ENCODE measurements around the gene SCUBE3.
A peak's percentile ranks its signal among the peaks of the same experiment; 100 is the strongest.

Gene SCUBE3

GRCh38 chr6:35291491-35291890 lies 77.7 kb downstream of the SCUBE3 start:
- Histone ChIP-seq H3K4me1 (no peaks in the 10 kb centered on the region), H3K27me3 (no peaks in the 10 kb centered on the region), H3K27ac (no peak overlapping the region), H3K9me3 (no peaks in the 10 kb centered on the region), H3K36me3 (peaks cover 60 to 100% (median 96%) of the 10 kb centered on the region in 3 donors), H3K4me3 (no peak overlapping the region)
- no peak for TF ChIP-seq CTCF (IDR thresholded peaks at IDR 0.05)
- DNase-seq: no peak
- intact Hi-C loops (cut with DNase I; ENCODE audit: low total_unique reads): no loop called here

- Histone ChIP-seq H3K27ac (no peak overlapping the region), H3K9me3 (no peaks in the 10 kb centered on the region), H3K4me1 (peaks cover 0 to 5% (median 1%) of the 10 kb centered on the region in 4 donors), H3K4me3 (no peak overlapping the region), H3K36me3 (peaks cover 50 to 92% (median 86%) of the 10 kb centered on the region in 3 donors), H3K27me3 (no peaks in the 10 kb centered on the region)
- intact Hi-C loops (cut with DNase I; ENCODE audit: low total_unique reads): no loop called here
- DNase-seq: peak in 1 of 2 donors; percentile 59
- no peak for TF ChIP-seq CTCF (IDR thresholded peaks at IDR 0.05)
Observed at GRCh38 chr6:35292494-35292893, 78.7 kb downstream of the SCUBE3 start.

GRCh38 chr6:35293681-35294080 lies 79.9 kb downstream of the SCUBE3 start:
- peaks cover 38 to 80% (median 74%) of the 10 kb centered on the region in 3 donors for H3K36me3 ChIP-seq
- peak in 1 of 2 donors; percentile 57 for DNase-seq
- no peak for TF ChIP-seq CTCF (IDR thresholded peaks at IDR 0.05)
- no peaks in the 10 kb centered on the region for H3K9me3 ChIP-seq
- H3K4me3 ChIP-seq: no peak overlapping the region
- peaks cover 0 to 12% (median 1%) of the 10 kb centered on the region in 4 donors for H3K4me1 ChIP-seq
- no peak overlapping the region for H3K27ac ChIP-seq
- no peaks in the 10 kb centered on the region for H3K27me3 ChIP-seq
- intact Hi-C loops (cut with DNase I; ENCODE audit: low total_unique reads): no loop called here

GRCh38 chr6:35294308-35294945 lies 80.7 kb downstream of the SCUBE3 start:
- intact Hi-C loops (cut with DNase I; ENCODE audit: low total_unique reads): no loop called here
- TF ChIP-seq CTCF (IDR thresholded peaks at IDR 0.05): peak; percentile 56 to 57
- DNase-seq: peak in 1 of 2 donors; percentile 29

GRCh38 chr6:35295036-35295435 lies 81.3 kb downstream of the SCUBE3 start:
- intact Hi-C loops (cut with DNase I; ENCODE audit: low total_unique reads): no loop called here
- no peak overlapping the region for H3K27ac ChIP-seq
- DNase-seq: peak in 1 of 2 donors; percentile 53
- no peak for TF ChIP-seq CTCF (IDR thresholded peaks at IDR 0.05)
- H3K36me3 ChIP-seq: peaks cover 36 to 67% (median 60%) of the 10 kb centered on the region in 3 donors
- H3K4me3 ChIP-seq: no peak overlapping the region
- no peaks in the 10 kb centered on the region for H3K9me3 ChIP-seq
- H3K27me3 ChIP-seq: no peaks in the 10 kb centered on the region
- H3K4me1 ChIP-seq: peaks cover 0 to 12% (median 1%) of the 10 kb centered on the region in 4 donors

More at GRCh38 chr6:35294308-35294945, 80.7 kb downstream of the SCUBE3 start:
- no peaks in the 10 kb centered on the region for H3K9me3 ChIP-seq
- H3K27me3 ChIP-seq: no peaks in the 10 kb centered on the region
- no peak overlapping the region for H3K27ac ChIP-seq
- H3K4me3 ChIP-seq: no peak overlapping the region
- H3K36me3 ChIP-seq: peaks cover 38 to 73% (median 66%) of the 10 kb centered on the region in 3 donors
- H3K4me1 ChIP-seq: peaks cover 0 to 12% (median 1%) of the 10 kb centered on the region in 4 donors

Measured in tibial artery (tissue), 4 donors.